GM19193 (cell line): Measurements from ENCODE around the gene DACT2.

Experiments used
- POLR2A ChIP-seq: IDR thresholded peaks from 4 replicates; pipeline ENCODE4 v1.6.1; 2011; ENCODE audit not compliant: insufficient read depth, insufficient read length; ENCODE audit errors: extremely low read depth

Gene DACT2

GRCh38 chr6:168318090-168318489, 1.5 kb downstream of the DACT2 start:
- TF ChIP-seq POLR2A, result no peak

GRCh38 chr6:168315596-168315995, 4.0 kb downstream of the DACT2 start:
- TF ChIP-seq POLR2A, result no peak

DNA sequence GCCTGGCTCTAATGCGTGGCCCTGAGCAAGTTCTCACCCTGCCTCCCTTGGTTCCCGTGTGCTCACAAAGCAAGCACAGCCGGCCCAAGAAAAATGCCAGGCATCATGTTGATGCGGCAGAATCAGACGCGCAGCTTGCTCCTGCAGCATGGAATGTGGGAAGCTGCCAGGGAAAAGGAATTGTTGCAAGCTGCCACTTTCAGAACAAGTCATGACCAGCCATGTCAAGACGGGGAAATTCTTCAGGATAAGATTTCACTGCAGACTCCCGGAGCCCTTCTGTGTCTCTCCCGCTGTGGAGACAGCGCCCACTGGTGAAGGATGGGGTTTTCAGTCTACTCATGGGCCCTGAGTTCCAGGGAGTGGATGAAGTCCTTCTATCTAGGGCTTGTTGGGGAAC, 4.6 kb downstream of the DACT2 start:
- TF ChIP-seq POLR2A, result no peak

DNA sequence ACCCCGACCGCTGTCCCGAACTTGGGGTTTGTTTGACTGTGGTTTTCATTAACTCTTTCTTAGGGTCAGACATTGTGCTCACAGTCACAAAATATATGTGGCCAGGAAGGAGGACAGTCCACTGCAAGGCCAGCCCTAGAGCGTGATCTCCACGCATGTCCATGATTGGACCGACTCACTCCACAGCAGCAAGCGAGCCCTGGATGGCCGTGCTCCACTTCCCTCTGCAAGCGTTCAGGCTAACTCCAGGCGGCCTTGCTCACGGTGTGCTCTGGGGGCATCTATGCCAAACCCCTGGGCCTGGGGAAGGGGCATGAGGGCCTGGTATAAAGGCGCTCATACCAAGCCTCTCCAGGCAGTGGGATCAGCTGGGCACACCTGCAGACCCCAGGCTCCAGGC, 5.6 kb downstream of the DACT2 start:
- TF ChIP-seq POLR2A, result no peak

- no peak for TF ChIP-seq POLR2A
Measured at GRCh38 chr6:168313431-168314011, 6.1 kb downstream of the DACT2 start.

DNA sequence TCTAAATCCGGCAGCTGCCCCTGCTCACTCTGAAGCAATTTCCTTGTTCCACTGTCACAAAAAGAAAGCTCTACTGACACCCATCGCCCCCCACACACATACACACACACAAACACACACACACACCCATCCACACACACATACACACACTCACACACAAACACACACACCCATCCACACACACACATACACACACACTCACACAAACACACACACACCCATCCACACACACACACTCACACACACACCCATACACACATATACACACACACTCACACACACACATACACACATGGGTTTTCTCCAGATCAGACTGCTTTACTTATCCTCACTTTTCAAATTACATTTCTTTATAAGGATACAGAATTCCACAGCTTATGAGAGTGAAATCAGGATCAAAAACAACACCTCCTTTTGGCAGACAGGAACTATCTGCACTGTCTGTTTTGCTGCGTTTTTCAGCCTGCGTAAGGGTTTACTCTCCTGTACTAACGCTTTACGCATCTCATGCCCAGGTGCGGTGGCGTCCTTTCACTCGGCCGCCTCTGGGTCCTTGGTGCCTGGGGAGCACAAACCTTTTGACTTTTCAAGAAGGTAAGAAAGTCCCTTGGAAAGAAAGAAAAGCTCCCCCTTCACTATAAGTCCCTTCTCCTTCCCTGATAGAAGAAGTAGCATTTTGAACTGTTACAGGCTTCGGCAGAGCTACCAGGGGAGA, 8.0 kb downstream of the DACT2 start:
- no peak for TF ChIP-seq POLR2A

DNA sequence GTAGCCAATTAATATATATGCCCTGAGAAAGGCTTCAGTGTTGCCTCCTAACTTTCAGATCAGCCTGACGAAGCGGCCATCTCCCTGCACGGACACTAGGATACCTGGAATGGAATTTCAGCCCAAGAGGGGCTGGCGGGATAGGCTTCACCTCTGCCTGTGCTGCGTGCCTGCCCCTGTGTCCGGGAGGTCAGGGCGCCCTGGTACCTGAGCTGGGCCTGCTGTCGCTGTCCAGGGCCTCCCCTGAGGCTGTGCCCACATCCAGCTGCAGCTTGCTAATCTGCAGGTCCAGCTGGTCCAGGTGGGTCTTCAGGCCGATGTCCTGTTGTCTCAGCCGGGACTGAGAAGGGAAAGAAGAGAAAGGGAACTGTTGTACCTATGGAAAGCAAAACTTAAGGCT, 8.6 kb downstream of the DACT2 start:
- no peak for TF ChIP-seq POLR2A

- no peak for TF ChIP-seq POLR2A
Measured at GRCh38 chr6:168310403-168310802, 9.2 kb downstream of the DACT2 start.

GRCh38 chr6:168309997-168310396, 9.6 kb downstream of the DACT2 start:
- TF ChIP-seq POLR2A, result no peak

- TF ChIP-seq POLR2A, result no peak
Measured at GRCh38 chr6:168309183-168309582, 10.4 kb downstream of the DACT2 start.

DNA sequence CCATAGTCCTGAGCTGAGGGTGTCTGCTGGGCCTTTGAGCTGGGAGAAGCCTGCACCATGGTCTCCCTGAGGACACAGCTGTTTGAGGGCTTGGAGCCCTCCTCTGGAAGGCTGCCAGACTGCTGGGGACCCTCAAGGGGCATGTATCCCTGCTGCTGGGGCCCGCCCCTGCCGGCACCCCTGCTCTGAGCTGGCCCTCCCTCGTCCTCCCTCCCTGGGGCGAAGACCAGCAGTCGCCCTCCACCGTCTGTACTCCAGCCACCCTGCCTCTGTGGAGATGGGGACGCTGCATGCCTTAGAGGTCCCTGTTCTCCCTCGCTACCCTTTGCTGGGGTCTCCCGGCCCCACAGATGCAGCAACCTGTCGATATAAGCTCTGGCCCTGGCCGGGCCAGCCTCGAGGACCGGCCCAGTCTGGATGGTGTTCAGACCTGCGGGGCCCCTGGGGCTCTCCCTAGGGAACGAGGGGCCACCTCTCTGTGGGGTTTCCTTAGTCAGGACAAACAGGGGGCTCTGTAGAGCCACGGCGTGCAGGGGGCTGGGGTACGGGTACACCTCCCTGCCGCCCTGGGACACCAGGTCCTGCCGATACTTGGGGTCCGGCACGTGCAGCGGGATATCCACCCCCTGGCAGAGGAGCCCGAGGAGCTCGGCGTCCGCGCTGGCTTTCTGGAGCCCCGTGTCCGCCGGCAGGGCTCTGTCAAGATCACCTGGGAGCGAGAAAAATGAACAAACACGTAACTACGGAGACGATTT, 11.0 kb downstream of the DACT2 start:
- no peak for TF ChIP-seq POLR2A

- no peak for TF ChIP-seq POLR2A
Measured at GRCh38 chr6:168307695-168308021, 11.9 kb downstream of the DACT2 start.

DNA sequence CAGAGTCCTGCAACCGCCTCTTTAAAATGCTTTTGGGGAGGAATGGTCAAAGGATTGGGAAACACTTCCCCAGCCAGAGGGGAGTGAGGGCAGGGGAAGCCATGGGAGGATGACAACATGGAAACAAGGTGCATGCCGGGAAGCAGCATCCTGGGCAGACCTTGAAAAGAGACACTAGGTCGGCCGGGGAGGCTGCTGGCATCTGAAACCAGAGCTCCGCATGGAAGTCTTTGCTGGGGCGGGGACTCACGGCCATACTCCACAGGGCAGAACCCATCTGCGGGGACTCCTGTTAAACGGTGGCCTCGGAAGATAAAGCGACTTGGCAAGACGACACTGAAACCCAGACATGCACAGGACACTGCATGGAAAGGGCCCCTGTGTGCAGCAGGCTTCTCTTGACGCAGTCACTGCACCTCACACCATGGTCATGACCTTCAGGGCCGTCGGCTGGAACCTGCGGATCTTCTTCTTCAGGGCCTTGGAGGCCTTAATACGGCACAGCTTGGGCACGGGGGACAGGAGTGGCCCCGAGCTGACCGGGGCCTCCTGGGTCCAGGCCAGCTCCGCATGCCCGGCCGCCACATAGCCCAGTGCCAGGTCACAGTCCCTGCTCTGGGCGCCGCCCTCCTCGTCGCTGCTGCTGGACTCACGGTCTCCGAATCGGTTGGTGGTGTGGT, 12.4 kb downstream of the DACT2 start:
- TF ChIP-seq POLR2A, result no peak

- no peak for TF ChIP-seq POLR2A
Measured at GRCh38 chr6:168305863-168306262, 13.7 kb downstream of the DACT2 start.

- TF ChIP-seq POLR2A, result no peak
Measured at GRCh38 chr6:168305096-168305749, 14.4 kb downstream of the DACT2 start.

DNA sequence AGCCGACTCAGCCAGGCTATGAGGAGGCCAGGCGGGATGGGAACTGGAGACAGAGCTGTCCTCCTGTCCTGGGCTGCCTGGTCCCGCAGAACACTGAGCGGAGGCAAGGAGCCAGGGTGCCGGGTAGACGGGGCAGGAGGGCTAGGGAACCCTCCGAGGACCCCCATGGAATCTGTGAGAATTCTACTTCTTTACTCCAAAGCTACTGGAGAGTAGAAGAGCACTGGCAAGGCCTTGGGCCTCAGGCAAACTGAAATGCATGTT, 14.9 kb downstream of the DACT2 start:
- no peak for TF ChIP-seq POLR2A
